ENCODE data around the gene GRIK4. TPM values are rescaled to one million over a fixed set of nuclear protein-coding genes. Genes with fewer than 3 reads are reported as not detected.

GRIK4 gene
- total and polyA plus RNA-seq, 4 donors, result 0.41 to 4.9 (median 1.7) TPM

DNA sequence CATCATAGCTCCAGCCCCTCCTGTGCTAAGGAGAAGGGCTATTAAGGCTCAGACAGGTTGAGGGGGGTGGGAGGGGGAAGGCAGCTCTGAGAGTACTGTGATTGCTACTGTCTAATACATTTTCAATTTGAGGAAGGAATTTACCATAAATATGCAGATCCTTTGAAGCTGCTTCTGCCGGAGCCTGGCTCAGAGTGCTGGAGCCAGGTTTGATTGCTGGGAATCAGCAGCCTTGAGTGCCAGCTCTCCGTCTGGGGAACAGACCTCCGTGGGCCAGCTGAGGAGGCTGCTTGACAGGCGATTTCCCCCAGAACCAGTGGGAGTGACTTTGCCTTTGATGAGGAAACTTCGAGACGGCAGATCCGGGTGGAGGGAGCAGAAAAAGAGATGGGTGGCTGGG lies 370.6 kb downstream of the GRIK4 start:
- no peak for ATAC-seq (ENCODE audit: insufficient read depth, low FRiP score)
- WGBS, 2 donors, result 59 to 62% methylated on average over 7 of the region's 7 CpGs
- Histone ChIP-seq H3K9ac (ENCODE audit: insufficient read depth in 1 of 2, low read length in 2 of 2) (no peak overlapping the region), H3K9me3 (ENCODE audit: control insufficient read depth in 4 of 4, insufficient read depth in 3 of 4, low read length in 3 of 4) (peaks cover 0 to 4% (median 0%) of the 10 kb centered on the region in 4 donors), H3K36me3 (ENCODE audit: control insufficient read depth in 4 of 4, insufficient read depth in 4 of 4, low read length in 4 of 4) (peaks cover 0 to 14% (median 3%) of the 10 kb centered on the region in 4 donors), H3K27ac (ENCODE audit: low read depth in 1 of 2, low read length in 1 of 2) (no peak overlapping the region), H3K4me3 (no peak overlapping the region), H3K27me3 (ENCODE audit: control insufficient read depth in 3 of 3, insufficient read depth in 3 of 3, low read length in 2 of 3) (no peaks in the 10 kb centered on the region), H3K4me1 (ENCODE audit: control insufficient read depth in 5 of 5, insufficient read depth in 5 of 5, low read length in 5 of 5) (peaks cover 0 to 6% (median 0%) of the 10 kb centered on the region in 5 donors)
- no peak for DNase-seq
- TF ChIP-seq, protein P1, sequence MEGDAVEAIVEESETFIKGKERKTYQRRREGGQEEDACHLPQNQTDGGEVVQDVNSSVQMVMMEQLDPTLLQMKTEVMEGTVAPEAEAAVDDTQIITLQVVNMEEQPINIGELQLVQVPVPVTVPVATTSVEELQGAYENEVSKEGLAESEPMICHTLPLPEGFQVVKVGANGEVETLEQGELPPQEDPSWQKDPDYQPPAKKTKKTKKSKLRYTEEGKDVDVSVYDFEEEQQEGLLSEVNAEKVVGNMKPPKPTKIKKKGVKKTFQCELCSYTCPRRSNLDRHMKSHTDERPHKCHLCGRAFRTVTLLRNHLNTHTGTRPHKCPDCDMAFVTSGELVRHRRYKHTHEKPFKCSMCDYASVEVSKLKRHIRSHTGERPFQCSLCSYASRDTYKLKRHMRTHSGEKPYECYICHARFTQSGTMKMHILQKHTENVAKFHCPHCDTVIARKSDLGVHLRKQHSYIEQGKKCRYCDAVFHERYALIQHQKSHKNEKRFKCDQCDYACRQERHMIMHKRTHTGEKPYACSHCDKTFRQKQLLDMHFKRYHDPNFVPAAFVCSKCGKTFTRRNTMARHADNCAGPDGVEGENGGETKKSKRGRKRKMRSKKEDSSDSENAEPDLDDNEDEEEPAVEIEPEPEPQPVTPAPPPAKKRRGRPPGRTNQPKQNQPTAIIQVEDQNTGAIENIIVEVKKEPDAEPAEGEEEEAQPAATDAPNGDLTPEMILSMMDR (IDR thresholded peaks at IDR 0.05; ENCODE audit: control extremely low read depth, extremely low read depth), result no peak

DNA sequence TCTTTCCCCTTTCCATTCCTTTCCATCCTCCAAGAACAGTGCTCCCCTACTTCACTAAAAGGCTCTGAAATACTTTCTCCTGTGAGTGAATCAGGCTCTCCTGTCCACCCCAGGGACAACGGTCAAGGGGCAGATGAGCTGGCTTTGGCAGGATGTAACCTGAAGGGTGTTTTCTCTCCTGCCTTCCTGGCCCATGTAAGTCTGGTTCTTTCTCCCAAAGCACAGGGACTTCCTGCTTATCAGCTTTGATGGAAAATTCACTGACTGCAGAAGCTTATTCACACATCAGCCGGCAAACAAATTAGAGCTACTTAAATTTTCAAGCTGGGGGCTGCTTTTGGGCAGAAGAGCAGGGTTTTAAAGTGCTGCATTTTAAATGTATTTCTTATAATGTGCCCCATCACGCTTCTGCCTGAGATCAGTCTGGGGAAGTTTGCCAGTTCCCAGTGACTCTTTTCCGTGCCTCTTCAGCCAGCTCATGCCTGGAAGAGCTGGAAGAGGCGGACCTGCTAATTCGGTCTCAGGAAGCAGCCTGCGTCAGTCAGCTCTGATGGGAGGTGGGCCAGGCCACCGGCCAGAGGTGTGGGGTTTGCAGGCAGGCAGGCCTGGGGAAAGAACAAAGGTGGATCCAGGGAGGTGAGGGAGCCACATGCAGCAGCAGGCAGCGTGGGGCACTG lies 372.0 kb downstream of the GRIK4 start:
- Histone ChIP-seq H3K9me3 (ENCODE audit: control insufficient read depth in 4 of 4, insufficient read depth in 3 of 4, low read length in 3 of 4) (peaks cover 0 to 4% (median 0%) of the 10 kb centered on the region in 4 donors), H3K9ac (ENCODE audit: insufficient read depth in 1 of 2, low read length in 2 of 2) (no peak overlapping the region), H3K27me3 (ENCODE audit: control insufficient read depth in 3 of 3, insufficient read depth in 3 of 3, low read length in 2 of 3) (no peaks in the 10 kb centered on the region), H3K36me3 (ENCODE audit: control insufficient read depth in 4 of 4, insufficient read depth in 4 of 4, low read length in 4 of 4) (peaks cover 0 to 9% (median 3%) of the 10 kb centered on the region in 4 donors), H3K27ac (ENCODE audit: low read depth in 1 of 2, low read length in 1 of 2) (no peak overlapping the region), H3K4me1 (ENCODE audit: control insufficient read depth in 5 of 5, insufficient read depth in 5 of 5, low read length in 5 of 5) (peaks cover 0 to 6% (median 0%) of the 10 kb centered on the region in 5 donors), H3K4me3 (no peak overlapping the region)
- peak in 2 of 3 donors; percentile 25 to 44 for DNase-seq
- WGBS, 2 donors, result 37 to 58% methylated on average over 9 of the region's 9 CpGs
- TF ChIP-seq, protein P1 (IDR thresholded peaks at IDR 0.05; ENCODE audit: control extremely low read depth, extremely low read depth), result no peak
- no peak for ATAC-seq (ENCODE audit: insufficient read depth, low FRiP score)

DNA sequence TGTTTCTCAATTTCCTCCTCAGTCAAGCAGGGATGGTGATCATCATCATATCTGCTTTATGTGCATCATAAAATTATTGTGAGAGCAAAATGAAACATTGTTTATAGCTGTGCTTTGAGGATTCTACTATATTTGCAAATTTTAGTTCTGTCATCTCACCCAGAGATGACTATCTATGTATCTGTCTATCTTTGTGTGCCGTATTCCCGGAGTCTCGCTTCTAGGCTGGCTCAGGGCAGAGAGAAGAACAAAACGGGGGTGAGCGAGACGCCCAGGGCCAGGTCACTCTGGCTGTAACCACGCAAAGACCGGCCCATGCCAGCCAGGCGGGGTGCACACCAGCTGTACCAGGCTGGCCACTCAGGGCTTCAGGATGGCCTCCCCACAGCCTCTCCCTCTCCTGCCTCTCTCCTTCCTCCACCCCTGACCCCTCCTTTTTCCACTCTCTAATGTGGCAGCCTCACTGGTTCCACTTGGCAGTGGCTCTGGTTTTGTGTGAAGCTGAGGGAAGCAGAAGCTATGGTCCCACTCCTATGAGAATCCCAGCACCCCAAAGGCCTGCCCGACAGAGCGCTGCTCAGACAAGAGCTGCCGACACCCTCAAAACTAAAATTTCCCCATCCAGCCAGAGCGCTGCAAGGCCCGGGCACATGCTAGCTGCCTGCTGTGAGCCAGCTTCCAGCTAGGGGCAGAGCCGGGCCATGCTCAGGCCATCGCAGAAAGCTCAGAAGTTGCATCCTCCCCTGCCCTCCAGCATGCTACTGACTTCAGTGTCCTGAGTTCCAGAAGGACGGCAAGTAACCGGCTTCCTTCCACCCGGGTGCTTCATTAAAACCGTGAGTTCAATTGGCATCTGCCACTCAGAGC lies 372.8 kb downstream of the GRIK4 start:
- H3K27ac ChIP-seq (ENCODE audit: low read depth in 1 of 2, low read length in 1 of 2), result no peak overlapping the region
- TF ChIP-seq, protein P1 (IDR thresholded peaks at IDR 0.05; ENCODE audit: control extremely low read depth, extremely low read depth), result no peak
- peaks cover 0 to 9% (median 3%) of the 10 kb centered on the region in 4 donors for H3K36me3 ChIP-seq (ENCODE audit: control insufficient read depth in 4 of 4, insufficient read depth in 4 of 4, low read length in 4 of 4)
- ATAC-seq (ENCODE audit: insufficient read depth, low FRiP score) (no peak), DNase-seq (no peak)
- H3K9me3 ChIP-seq (ENCODE audit: control insufficient read depth in 4 of 4, insufficient read depth in 3 of 4, low read length in 3 of 4), result peaks cover 0 to 4% (median 0%) of the 10 kb centered on the region in 4 donors
- peaks cover 0 to 6% (median 0%) of the 10 kb centered on the region in 5 donors for H3K4me1 ChIP-seq (ENCODE audit: control insufficient read depth in 5 of 5, insufficient read depth in 5 of 5, low read length in 5 of 5)
- no peak overlapping the region for H3K4me3 ChIP-seq
- no peak overlapping the region for H3K9ac ChIP-seq (ENCODE audit: insufficient read depth in 1 of 2, low read length in 2 of 2)
- WGBS, 2 donors, result 91 to 92% methylated on average over 20 of the region's 20 CpGs
- no peaks in the 10 kb centered on the region for H3K27me3 ChIP-seq (ENCODE audit: control insufficient read depth in 3 of 3, insufficient read depth in 3 of 3, low read length in 2 of 3)

Measured in lung (tissue), 12 donors.